HEK293 (cell line): Measurements from ENCODE around the gene MYT1.

ENCODE experiments used
- CTCF ChIA-PET: fragments of 350-600 bp; formaldehyde crosslinking; extraction: SDS; loops from one replicate; lab custom pipeline; 2021; ENCODE audit warnings: antibody characterized with exemption; lab: Yijun Ruan, JAX
- POLR2A ChIA-PET: fragments of 300-600 bp; formaldehyde crosslinking; extraction: SDS; loops from one replicate; lab custom pipeline; 2020; ENCODE audit warnings: antibody characterized with exemption, inconsistent platforms; lab: Yijun Ruan, JAX
- H3K27ac ChIP-seq: fragments of 200-500 bp; sonication (Bioruptor generic); 2 replicates; pipeline ENCODE4 v1.5.1; 2014; ENCODE audit warnings: low read depth, low read length, control low read depth, inconsistent platforms; ENCODE audit errors: extremely low read depth
- H3K36me3 ChIP-seq, 2 experiments: fragments of 200-500 bp in 1 of 2; sonication (Bioruptor generic) in 1 of 2; 1 replicate in 1 of 2; 2 replicates in 1 of 2; pipeline ENCODE4 v1.5.1; 2014 to 2017; ENCODE audit warnings: inconsistent platforms in 2 of 2, low read length in 2 of 2; ENCODE audit not compliant: control insufficient read depth in 2 of 2, insufficient read depth in 1 of 2
- H3K4me1 ChIP-seq: fragments of 200-500 bp; sonication (Bioruptor generic); 2 replicates; pipeline ENCODE4 v1.5.1; 2014; ENCODE audit warnings: mild to moderate bottlenecking, low read length, inconsistent platforms; ENCODE audit not compliant: control insufficient read depth, insufficient read depth
- H3K4me3 ChIP-seq: 2 replicates; pipeline ENCODE4 v1.5.1; 2011; ENCODE audit warnings: low read depth, mild to moderate bottlenecking, control low read depth, low read length, moderate library complexity
- H3K9me3 ChIP-seq: fragments of 200-500 bp; sonication (Bioruptor generic); 2 replicates; pipeline ENCODE4 v1.5.1; 2014; ENCODE audit warnings: low read depth, low read length, inconsistent platforms; ENCODE audit not compliant: control insufficient read depth, insufficient read depth
- FEZF1 ChIP-seq: fragments of 450-650 bp; formaldehyde crosslinking; IDR thresholded peaks from 2 replicates; pipeline ENCODE4 v1.5.1; 2016; ENCODE audit warnings: missing biosample characterization, missing genetic modification characterization
- KLF10 ChIP-seq: fragments of 450-650 bp; IDR thresholded peaks from 2 replicates; pipeline ENCODE4 v1.5.1; 2018; ENCODE audit warnings: missing biosample characterization, mild to moderate bottlenecking, missing genetic modification characterization
- OVOL3 ChIP-seq: fragments of 450-650 bp; formaldehyde crosslinking; IDR thresholded peaks from 2 replicates; pipeline ENCODE4 v1.5.1; 2016; ENCODE audit warnings: missing biosample characterization, missing genetic modification characterization
- PRDM1 ChIP-seq: fragments of 450-650 bp; formaldehyde crosslinking; IDR thresholded peaks from 2 replicates; pipeline ENCODE4; 2016; ENCODE audit warnings: missing biosample characterization, missing genetic modification characterization
- TCF7L2 ChIP-seq: IDR thresholded peaks from 2 replicates; pipeline ENCODE4 v1.6.1; 2011; ENCODE audit warnings: low read depth, mild to moderate bottlenecking, inconsistent platforms, low read length, moderate library complexity, borderline replicate concordance
- TRIM28 ChIP-seq: IDR thresholded peaks from 2 replicates; pipeline ENCODE4 v1.6.1; 2011; ENCODE audit warnings: low read length, control low read depth, borderline replicate concordance
- ZBTB17 ChIP-seq: fragments of 450-650 bp; formaldehyde crosslinking; IDR thresholded peaks from 2 replicates; pipeline ENCODE4 v1.5.1; 2016; ENCODE audit warnings: missing biosample characterization, missing genetic modification characterization
- ZFP3 ChIP-seq: fragments of 450-650 bp; formaldehyde crosslinking; IDR thresholded peaks from 2 replicates; pipeline ENCODE4 v1.5.1; 2016; ENCODE audit warnings: low read depth, missing biosample characterization, missing genetic modification characterization
- ZIC2 ChIP-seq: fragments of 450-650 bp; formaldehyde crosslinking; IDR thresholded peaks from 2 replicates; pipeline ENCODE4 v1.5.1; 2016; ENCODE audit warnings: missing biosample characterization, missing genetic modification characterization
- ZNF112 ChIP-seq: fragments of 450-650 bp; formaldehyde crosslinking; IDR thresholded peaks from 2 replicates; pipeline ENCODE4 v1.5.0; 2017; ENCODE audit warnings: missing biosample characterization, missing genetic modification characterization
- ZNF175 ChIP-seq: fragments of 450-650 bp; formaldehyde crosslinking; IDR thresholded peaks from 2 replicates; pipeline ENCODE4 v1.5.1; 2016; ENCODE audit warnings: missing biosample characterization, missing genetic modification characterization
- ZNF202 ChIP-seq: fragments of 450-650 bp; formaldehyde crosslinking; IDR thresholded peaks from 2 replicates; pipeline ENCODE4 v1.5.1; 2016; ENCODE audit warnings: missing biosample characterization, missing genetic modification characterization, borderline replicate concordance
- ZNF354C ChIP-seq: fragments of 450-650 bp; formaldehyde crosslinking; IDR thresholded peaks from 2 replicates; pipeline ENCODE4 v1.5.1; 2016; ENCODE audit warnings: missing biosample characterization, missing genetic modification characterization, low read depth, borderline replicate concordance
- ZNF416 ChIP-seq: fragments of 450-650 bp; formaldehyde crosslinking; IDR thresholded peaks from 2 replicates; pipeline ENCODE4 v1.5.1; 2016; ENCODE audit warnings: missing biosample characterization, missing genetic modification characterization
- ZNF426 ChIP-seq: fragments of 450-650 bp; formaldehyde crosslinking; IDR thresholded peaks from 2 replicates; pipeline ENCODE4 v1.5.1; 2017; ENCODE audit warnings: missing biosample characterization, missing genetic modification characterization, mild to moderate bottlenecking, inconsistent platforms, moderate library complexity
- ZNF501 ChIP-seq: fragments of 450-650 bp; formaldehyde crosslinking; IDR thresholded peaks from 2 replicates; pipeline ENCODE4 v1.5.1; 2016; ENCODE audit warnings: missing biosample characterization, missing genetic modification characterization
- ZNF623 ChIP-seq: fragments of 450-650 bp; formaldehyde crosslinking; IDR thresholded peaks from 2 replicates; pipeline ENCODE4 v1.5.1; 2016; ENCODE audit warnings: missing biosample characterization, missing genetic modification characterization
- ZNF626 ChIP-seq: fragments of 450-650 bp; sonication (Bioruptor Pico); formaldehyde crosslinking; IDR thresholded peaks from 2 replicates; pipeline ENCODE4 v1.5.1; 2018; ENCODE audit warnings: missing biosample characterization, missing genetic modification characterization, inconsistent platforms
- ZNF830 ChIP-seq: fragments of 450-650 bp; IDR thresholded peaks from 2 replicates; pipeline ENCODE4 v1.5.0; 2018; ENCODE audit warnings: missing biosample characterization, missing genetic modification characterization, low read depth, mild to moderate bottlenecking, moderate library complexity
- ZSCAN5A ChIP-seq: fragments of 450-650 bp; formaldehyde crosslinking; IDR thresholded peaks from 2 replicates; pipeline ENCODE4 v1.5.1; 2016; ENCODE audit warnings: missing biosample characterization, missing genetic modification characterization
- TF ChIP-seq, protein P1 (sequence below): fragments of 450-650 bp; formaldehyde crosslinking; IDR thresholded peaks from 2 replicates; pipeline ENCODE4 v1.5.1; 2016; ENCODE audit warnings: missing biosample characterization, missing genetic modification characterization
- TF ChIP-seq, protein P2 (sequence below): fragments of 450-650 bp; IDR thresholded peaks from 2 replicates; pipeline ENCODE4 v1.5.1; 2018; ENCODE audit warnings: missing biosample characterization, missing genetic modification characterization
- TF ChIP-seq, protein P3 (sequence below): fragments of 450-650 bp; formaldehyde crosslinking; IDR thresholded peaks from 2 replicates; pipeline ENCODE4 v1.5.1; 2016; ENCODE audit warnings: missing biosample characterization, missing genetic modification characterization, borderline replicate concordance

MYT1 gene

GRCh38 chr20:64223526-64224067 is 59.3 kb downstream of the MYT1 start:
- Histone ChIP-seq H3K36me3 (no peaks in the 10 kb centered on the region), H3K4me3 (no peak overlapping the region), H3K9me3 (no peaks in the 10 kb centered on the region), H3K27ac (no peak overlapping the region), H3K4me1 (no peaks in the 10 kb centered on the region)
- TF ChIP-seq TCF7L2, result no peak
- no peak for TF ChIP-seq ZSCAN5A (tag by site-specific recombination)
- TF ChIP-seq, protein P1, sequence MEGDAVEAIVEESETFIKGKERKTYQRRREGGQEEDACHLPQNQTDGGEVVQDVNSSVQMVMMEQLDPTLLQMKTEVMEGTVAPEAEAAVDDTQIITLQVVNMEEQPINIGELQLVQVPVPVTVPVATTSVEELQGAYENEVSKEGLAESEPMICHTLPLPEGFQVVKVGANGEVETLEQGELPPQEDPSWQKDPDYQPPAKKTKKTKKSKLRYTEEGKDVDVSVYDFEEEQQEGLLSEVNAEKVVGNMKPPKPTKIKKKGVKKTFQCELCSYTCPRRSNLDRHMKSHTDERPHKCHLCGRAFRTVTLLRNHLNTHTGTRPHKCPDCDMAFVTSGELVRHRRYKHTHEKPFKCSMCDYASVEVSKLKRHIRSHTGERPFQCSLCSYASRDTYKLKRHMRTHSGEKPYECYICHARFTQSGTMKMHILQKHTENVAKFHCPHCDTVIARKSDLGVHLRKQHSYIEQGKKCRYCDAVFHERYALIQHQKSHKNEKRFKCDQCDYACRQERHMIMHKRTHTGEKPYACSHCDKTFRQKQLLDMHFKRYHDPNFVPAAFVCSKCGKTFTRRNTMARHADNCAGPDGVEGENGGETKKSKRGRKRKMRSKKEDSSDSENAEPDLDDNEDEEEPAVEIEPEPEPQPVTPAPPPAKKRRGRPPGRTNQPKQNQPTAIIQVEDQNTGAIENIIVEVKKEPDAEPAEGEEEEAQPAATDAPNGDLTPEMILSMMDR, result peak; percentile 55
- TF ChIP-seq ZNF426 (tag by site-specific recombination), result no peak
- TF ChIP-seq, protein P2, sequence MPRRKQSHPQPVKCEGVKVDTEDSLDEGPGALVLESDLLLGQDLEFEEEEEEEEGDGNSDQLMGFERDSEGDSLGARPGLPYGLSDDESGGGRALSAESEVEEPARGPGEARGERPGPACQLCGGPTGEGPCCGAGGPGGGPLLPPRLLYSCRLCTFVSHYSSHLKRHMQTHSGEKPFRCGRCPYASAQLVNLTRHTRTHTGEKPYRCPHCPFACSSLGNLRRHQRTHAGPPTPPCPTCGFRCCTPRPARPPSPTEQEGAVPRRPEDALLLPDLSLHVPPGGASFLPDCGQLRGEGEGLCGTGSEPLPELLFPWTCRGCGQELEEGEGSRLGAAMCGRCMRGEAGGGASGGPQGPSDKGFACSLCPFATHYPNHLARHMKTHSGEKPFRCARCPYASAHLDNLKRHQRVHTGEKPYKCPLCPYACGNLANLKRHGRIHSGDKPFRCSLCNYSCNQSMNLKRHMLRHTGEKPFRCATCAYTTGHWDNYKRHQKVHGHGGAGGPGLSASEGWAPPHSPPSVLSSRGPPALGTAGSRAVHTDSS, result no peak
- TF ChIP-seq ZFP3 (tag by site-specific recombination), result no peak
- TF ChIP-seq ZNF416 (tag by site-specific recombination), result no peak
- no peak for TF ChIP-seq OVOL3 (tag by site-specific recombination)
- no peak for TF ChIP-seq ZNF830 (tag by site-specific recombination)
- peak; percentile 64 for TF ChIP-seq ZBTB17 (tag by site-specific recombination)
- no peak for TF ChIP-seq PRDM1 (tag by site-specific recombination)
- no peak for TF ChIP-seq TRIM28
- TF ChIP-seq ZNF626 (tag by site-specific recombination), result no peak
- TF ChIP-seq ZNF623 (tag by site-specific recombination), result no peak
- TF ChIP-seq KLF10, result no peak
- TF ChIP-seq, protein P3, sequence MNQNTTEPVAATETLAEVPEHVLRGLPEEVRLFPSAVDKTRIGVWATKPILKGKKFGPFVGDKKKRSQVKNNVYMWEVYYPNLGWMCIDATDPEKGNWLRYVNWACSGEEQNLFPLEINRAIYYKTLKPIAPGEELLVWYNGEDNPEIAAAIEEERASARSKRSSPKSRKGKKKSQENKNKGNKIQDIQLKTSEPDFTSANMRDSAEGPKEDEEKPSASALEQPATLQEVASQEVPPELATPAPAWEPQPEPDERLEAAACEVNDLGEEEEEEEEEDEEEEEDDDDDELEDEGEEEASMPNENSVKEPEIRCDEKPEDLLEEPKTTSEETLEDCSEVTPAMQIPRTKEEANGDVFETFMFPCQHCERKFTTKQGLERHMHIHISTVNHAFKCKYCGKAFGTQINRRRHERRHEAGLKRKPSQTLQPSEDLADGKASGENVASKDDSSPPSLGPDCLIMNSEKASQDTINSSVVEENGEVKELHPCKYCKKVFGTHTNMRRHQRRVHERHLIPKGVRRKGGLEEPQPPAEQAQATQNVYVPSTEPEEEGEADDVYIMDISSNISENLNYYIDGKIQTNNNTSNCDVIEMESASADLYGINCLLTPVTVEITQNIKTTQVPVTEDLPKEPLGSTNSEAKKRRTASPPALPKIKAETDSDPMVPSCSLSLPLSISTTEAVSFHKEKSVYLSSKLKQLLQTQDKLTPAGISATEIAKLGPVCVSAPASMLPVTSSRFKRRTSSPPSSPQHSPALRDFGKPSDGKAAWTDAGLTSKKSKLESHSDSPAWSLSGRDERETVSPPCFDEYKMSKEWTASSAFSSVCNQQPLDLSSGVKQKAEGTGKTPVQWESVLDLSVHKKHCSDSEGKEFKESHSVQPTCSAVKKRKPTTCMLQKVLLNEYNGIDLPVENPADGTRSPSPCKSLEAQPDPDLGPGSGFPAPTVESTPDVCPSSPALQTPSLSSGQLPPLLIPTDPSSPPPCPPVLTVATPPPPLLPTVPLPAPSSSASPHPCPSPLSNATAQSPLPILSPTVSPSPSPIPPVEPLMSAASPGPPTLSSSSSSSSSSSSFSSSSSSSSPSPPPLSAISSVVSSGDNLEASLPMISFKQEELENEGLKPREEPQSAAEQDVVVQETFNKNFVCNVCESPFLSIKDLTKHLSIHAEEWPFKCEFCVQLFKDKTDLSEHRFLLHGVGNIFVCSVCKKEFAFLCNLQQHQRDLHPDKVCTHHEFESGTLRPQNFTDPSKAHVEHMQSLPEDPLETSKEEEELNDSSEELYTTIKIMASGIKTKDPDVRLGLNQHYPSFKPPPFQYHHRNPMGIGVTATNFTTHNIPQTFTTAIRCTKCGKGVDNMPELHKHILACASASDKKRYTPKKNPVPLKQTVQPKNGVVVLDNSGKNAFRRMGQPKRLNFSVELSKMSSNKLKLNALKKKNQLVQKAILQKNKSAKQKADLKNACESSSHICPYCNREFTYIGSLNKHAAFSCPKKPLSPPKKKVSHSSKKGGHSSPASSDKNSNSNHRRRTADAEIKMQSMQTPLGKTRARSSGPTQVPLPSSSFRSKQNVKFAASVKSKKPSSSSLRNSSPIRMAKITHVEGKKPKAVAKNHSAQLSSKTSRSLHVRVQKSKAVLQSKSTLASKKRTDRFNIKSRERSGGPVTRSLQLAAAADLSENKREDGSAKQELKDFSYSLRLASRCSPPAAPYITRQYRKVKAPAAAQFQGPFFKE, result no peak
- no peak for TF ChIP-seq ZNF175 (tag by site-specific recombination)
- no peak for TF ChIP-seq ZNF501
- no peak for TF ChIP-seq FEZF1 (tag by site-specific recombination)
- TF ChIP-seq ZNF112 (tag by site-specific recombination), result no peak
- TF ChIP-seq ZNF354C (tag by site-specific recombination), result no peak
- no peak for TF ChIP-seq ZNF202 (tag by site-specific recombination)
- peak; percentile 76 for TF ChIP-seq ZIC2 (tag by site-specific recombination)
- POLR2A ChIA-PET, result interaction anchor here (1.2 kb wide), 1 partner anchor 32 kb away, joined by 4 read pairs; the partner anchor contains the start of gene PCMTD2
- CTCF ChIA-PET, result interaction anchor here (0.9 to 1.3 kb wide), 3 partner anchors 10 to 140 kb away, joined by 3 to 4 read pairs (median 4); partner anchors contain the start of gene LKAAEAR1
